OCI-LY3 (cell line): Measurements from ENCODE around the gene ACSL4.

Experiments
- H2AFZ ChIP-seq: fragments of 200-600, 300-600 bp; shearing (Covaris generic); 2 replicates; pipeline ENCODE4 v1.6.0; 2014; ENCODE audit warnings: antibody characterized with exemption, low read depth, low read length
- H3K27ac ChIP-seq: fragments of 200-600, 300-600 bp; sonication (generic); 2 replicates; pipeline ENCODE4 v1.5.1; 2014; ENCODE audit warnings: mild to moderate bottlenecking, low read length, moderate library complexity, mixed read lengths
- H3K27me3 ChIP-seq: fragments of 200-600, 300-600 bp; sonication (generic); 2 replicates; pipeline ENCODE4 v1.6.1; 2014; ENCODE audit warnings: low read depth, low read length, mixed read lengths
- H3K36me3 ChIP-seq: fragments of 200-600, 300-600 bp; sonication (generic); replicated peaks from 2 replicates; pipeline ENCODE3; 2014; ENCODE audit warnings: low read depth, low read length, mixed read lengths
- H3K4me1 ChIP-seq: fragments of 300-600, 200-600 bp; sonication (generic); 2 replicates; pipeline ENCODE4 v1.6.1; 2014; ENCODE audit warnings: low read length, mixed read lengths
- H3K4me2 ChIP-seq: fragments of 200-600, 300-600 bp; sonication (generic); 2 replicates; pipeline ENCODE4 v1.6.1; 2014; ENCODE audit warnings: low read length, mixed read lengths
- H3K4me3 ChIP-seq: fragments of 300-600, 200-600 bp; sonication (generic); 2 replicates; pipeline ENCODE4 v1.5.1; 2014; ENCODE audit warnings: antibody characterized with exemption, mild to moderate bottlenecking, low read length, moderate library complexity
- H3K79me2 ChIP-seq: fragments of 300-600, 200-600 bp; shearing (Covaris generic); 2 replicates; pipeline ENCODE4 v1.6.1; 2014; ENCODE audit warnings: mild to moderate bottlenecking, low read length, mixed read lengths
- H3K9ac ChIP-seq: fragments of 300-600, 200-600 bp; shearing (Covaris generic); 2 replicates; pipeline ENCODE4 v1.6.0; 2014; ENCODE audit warnings: mild to moderate bottlenecking, low read length, moderate library complexity
- H3K9me3 ChIP-seq: fragments of 200-600, 300-600 bp; shearing (Covaris generic); 2 replicates; pipeline ENCODE4 v1.6.1; 2014; ENCODE audit warnings: low read length, mixed read lengths; ENCODE audit not compliant: insufficient read depth
- H4K20me1 ChIP-seq: fragments of 200-600, 300-600 bp; sonication (generic); 2 replicates; pipeline ENCODE4 v1.6.1; 2016; ENCODE audit warnings: low read length, mixed read lengths; ENCODE audit not compliant: insufficient read depth
- CTCF ChIP-seq: fragments of 200-600, 300-600 bp; sonication (generic); IDR thresholded peaks from 2 replicates; pipeline ENCODE4 v1.5.1; 2014; ENCODE audit warnings: antibody characterized with exemption, low read length, low read depth
- EZH2phosphoT487 ChIP-seq: fragments of 200-600 bp; shearing (Covaris generic); IDR thresholded peaks from 2 replicates; pipeline ENCODE4 v1.6.1; 2018; ENCODE audit warnings: antibody characterized with exemption, mixed run types, low read depth

ACSL4 gene

GRCh38 chrX:109691277-109691676, 41.8 kb downstream of the ACSL4 start:
- H3K4me2 ChIP-seq, result no peak overlapping the region
- H3K79me2 ChIP-seq, result peaks cover 23% of the 10 kb centered on the region
- no peaks in the 10 kb centered on the region for H3K27me3 ChIP-seq
- no peaks in the 10 kb centered on the region for H3K9me3 ChIP-seq
- no peak for TF ChIP-seq CTCF
- no peak overlapping the region for H3K4me3 ChIP-seq
- peaks cover 54% of the 10 kb centered on the region for H4K20me1 ChIP-seq
- peaks cover 11% of the 10 kb centered on the region for H3K4me1 ChIP-seq
- no peak overlapping the region for H3K27ac ChIP-seq
- H3K9ac ChIP-seq, result no peak overlapping the region
- H3K36me3 ChIP-seq, result peaks cover 4% of the 10 kb centered on the region
- H2AFZ ChIP-seq, result no peak overlapping the region

- no peak overlapping the region for H3K4me2 ChIP-seq
- H3K9me3 ChIP-seq, result no peaks in the 10 kb centered on the region
- peaks cover 11% of the 10 kb centered on the region for H3K4me1 ChIP-seq
- no peak overlapping the region for H2AFZ ChIP-seq
- no peak overlapping the region for H3K27ac ChIP-seq
- no peak overlapping the region for H3K4me3 ChIP-seq
- TF ChIP-seq EZH2phosphoT487 (no peak), CTCF (no peak)
- H3K27me3 ChIP-seq, result no peaks in the 10 kb centered on the region
- no peaks in the 10 kb centered on the region for H3K36me3 ChIP-seq
- peaks cover 17% of the 10 kb centered on the region for H3K79me2 ChIP-seq
- peaks cover 44% of the 10 kb centered on the region for H4K20me1 ChIP-seq
- H3K9ac ChIP-seq, result no peak overlapping the region
Observed at GRCh38 chrX:109687903-109688302, 45.2 kb downstream of the ACSL4 start.

GRCh38 chrX:109685656-109686078, 47.4 kb downstream of the ACSL4 start:
- H3K27ac ChIP-seq, result no peak overlapping the region
- H3K9me3 ChIP-seq, result no peaks in the 10 kb centered on the region
- H3K4me1 ChIP-seq, result peaks cover 11% of the 10 kb centered on the region
- H4K20me1 ChIP-seq, result peaks cover 39% of the 10 kb centered on the region; the same call in 1 of the 2 replicates
- H2AFZ ChIP-seq, result no peak overlapping the region
- TF ChIP-seq CTCF, result no peak
- TF ChIP-seq EZH2phosphoT487, result no peak
- peaks cover 12% of the 10 kb centered on the region for H3K79me2 ChIP-seq
- no peak overlapping the region for H3K9ac ChIP-seq
- H3K36me3 ChIP-seq, result peaks cover 13% of the 10 kb centered on the region
- H3K27me3 ChIP-seq, result no peaks in the 10 kb centered on the region
- no peak overlapping the region for H3K4me3 ChIP-seq
- H3K4me2 ChIP-seq, result no peak overlapping the region; the same call in 1 of the 2 replicates

- H3K9ac ChIP-seq, result no peak overlapping the region
- H3K27ac ChIP-seq, result no peak overlapping the region
- peaks cover 31% of the 10 kb centered on the region for H4K20me1 ChIP-seq
- no peaks in the 10 kb centered on the region for H3K9me3 ChIP-seq
- H3K4me3 ChIP-seq, result no peak overlapping the region
- no peak overlapping the region for H2AFZ ChIP-seq
- peaks cover 11% of the 10 kb centered on the region for H3K4me1 ChIP-seq
- H3K4me2 ChIP-seq, result no peak overlapping the region
- peaks cover 25% of the 10 kb centered on the region for H3K36me3 ChIP-seq
- peaks cover 12% of the 10 kb centered on the region for H3K79me2 ChIP-seq
- TF ChIP-seq EZH2phosphoT487 (no peak), CTCF (no peak)
- no peaks in the 10 kb centered on the region for H3K27me3 ChIP-seq
Observed at GRCh38 chrX:109684136-109684535, 48.9 kb downstream of the ACSL4 start.
